Measurements from ENCODE around the gene ALPK1.

DNA sequence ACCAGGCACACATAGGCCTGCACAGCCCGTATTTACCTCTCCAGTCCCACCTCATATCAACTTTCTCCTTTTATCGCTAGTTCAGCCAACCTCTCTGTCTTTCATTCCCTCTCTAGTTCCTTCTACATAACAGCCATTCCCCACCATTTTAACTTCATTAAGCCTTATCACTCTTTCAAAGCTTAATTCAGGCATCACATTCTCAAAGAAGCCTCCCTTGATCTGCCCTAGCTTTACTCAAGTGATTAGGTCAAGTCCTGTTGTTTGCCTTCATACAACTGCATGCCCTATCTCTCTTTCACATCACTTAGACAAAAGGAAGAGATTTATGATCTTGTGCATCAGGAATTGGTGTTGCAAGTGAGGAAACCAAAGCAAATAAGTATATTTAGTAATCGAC is 74.2 kb downstream of the ALPK1 start:
- TF ChIP-seq RAD21 (IDR thresholded peaks at IDR 0.05; ENCODE audit: low read length) (no peak), POLR2A (IDR thresholded peaks at IDR 0.05; ENCODE audit: low read depth, low read length) (no peak), CEBPB (IDR thresholded peaks at IDR 0.05; ENCODE audit: low read depth, low read length) (no peak), RFX5 (IDR thresholded peaks at IDR 0.05; ENCODE audit: low read depth, low read length) (no peak), MAZ (IDR thresholded peaks at IDR 0.05; ENCODE audit: borderline replicate concordance, low read depth, low read length) (no peak), RCOR1 (IDR thresholded peaks at IDR 0.05; ENCODE audit: insufficient replicate concordance, low read length) (no peak), MAFK (IDR thresholded peaks at IDR 0.05; ENCODE audit: low read depth, low read length) (no peak), SMC3 (IDR thresholded peaks at IDR 0.05; ENCODE audit: low read depth, low read length) (no peak), CHD1 (IDR thresholded peaks at IDR 0.05; ENCODE audit: low read depth, low read length) (no peak), MXI1 (IDR thresholded peaks at IDR 0.05; ENCODE audit: borderline replicate concordance, low read depth, low read length) (no peak), BHLHE40 (IDR thresholded peaks at IDR 0.05; ENCODE audit: low read depth, low read length) (no peak)
- TF ChIP-seq, protein P1, sequence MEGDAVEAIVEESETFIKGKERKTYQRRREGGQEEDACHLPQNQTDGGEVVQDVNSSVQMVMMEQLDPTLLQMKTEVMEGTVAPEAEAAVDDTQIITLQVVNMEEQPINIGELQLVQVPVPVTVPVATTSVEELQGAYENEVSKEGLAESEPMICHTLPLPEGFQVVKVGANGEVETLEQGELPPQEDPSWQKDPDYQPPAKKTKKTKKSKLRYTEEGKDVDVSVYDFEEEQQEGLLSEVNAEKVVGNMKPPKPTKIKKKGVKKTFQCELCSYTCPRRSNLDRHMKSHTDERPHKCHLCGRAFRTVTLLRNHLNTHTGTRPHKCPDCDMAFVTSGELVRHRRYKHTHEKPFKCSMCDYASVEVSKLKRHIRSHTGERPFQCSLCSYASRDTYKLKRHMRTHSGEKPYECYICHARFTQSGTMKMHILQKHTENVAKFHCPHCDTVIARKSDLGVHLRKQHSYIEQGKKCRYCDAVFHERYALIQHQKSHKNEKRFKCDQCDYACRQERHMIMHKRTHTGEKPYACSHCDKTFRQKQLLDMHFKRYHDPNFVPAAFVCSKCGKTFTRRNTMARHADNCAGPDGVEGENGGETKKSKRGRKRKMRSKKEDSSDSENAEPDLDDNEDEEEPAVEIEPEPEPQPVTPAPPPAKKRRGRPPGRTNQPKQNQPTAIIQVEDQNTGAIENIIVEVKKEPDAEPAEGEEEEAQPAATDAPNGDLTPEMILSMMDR (conservative IDR thresholded peaks at IDR 0.05; ENCODE audit: low read depth, low read length), result no peak
- TF ChIP-seq, protein P2, sequence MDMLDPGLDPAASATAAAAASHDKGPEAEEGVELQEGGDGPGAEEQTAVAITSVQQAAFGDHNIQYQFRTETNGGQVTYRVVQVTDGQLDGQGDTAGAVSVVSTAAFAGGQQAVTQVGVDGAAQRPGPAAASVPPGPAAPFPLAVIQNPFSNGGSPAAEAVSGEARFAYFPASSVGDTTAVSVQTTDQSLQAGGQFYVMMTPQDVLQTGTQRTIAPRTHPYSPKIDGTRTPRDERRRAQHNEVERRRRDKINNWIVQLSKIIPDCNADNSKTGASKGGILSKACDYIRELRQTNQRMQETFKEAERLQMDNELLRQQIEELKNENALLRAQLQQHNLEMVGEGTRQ (IDR thresholded peaks at IDR 0.05; ENCODE audit: low read depth, low read length), result no peak
- TF ChIP-seq, protein P3, sequence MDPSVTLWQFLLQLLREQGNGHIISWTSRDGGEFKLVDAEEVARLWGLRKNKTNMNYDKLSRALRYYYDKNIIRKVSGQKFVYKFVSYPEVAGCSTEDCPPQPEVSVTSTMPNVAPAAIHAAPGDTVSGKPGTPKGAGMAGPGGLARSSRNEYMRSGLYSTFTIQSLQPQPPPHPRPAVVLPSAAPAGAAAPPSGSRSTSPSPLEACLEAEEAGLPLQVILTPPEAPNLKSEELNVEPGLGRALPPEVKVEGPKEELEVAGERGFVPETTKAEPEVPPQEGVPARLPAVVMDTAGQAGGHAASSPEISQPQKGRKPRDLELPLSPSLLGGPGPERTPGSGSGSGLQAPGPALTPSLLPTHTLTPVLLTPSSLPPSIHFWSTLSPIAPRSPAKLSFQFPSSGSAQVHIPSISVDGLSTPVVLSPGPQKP (IDR thresholded peaks at IDR 0.05; ENCODE audit: borderline replicate concordance, low read depth, low read length), result no peak
